Measurements from ENCODE around the gene ITGB8.

ITGB8 gene

GRCh38 chr7:20430664-20431063, 100.0 kb downstream of the ITGB8 start:
- Histone ChIP-seq H3K36me3 (ENCODE audit: control insufficient read depth, insufficient read depth, low read length) (no peaks in the 10 kb centered on the region), H3K4me3 (ENCODE audit: extremely low read depth, insufficient read depth, low read length, poor library complexity, severe bottlenecking) (no peak overlapping the region), H3K4me1 (ENCODE audit: control insufficient read depth, insufficient read depth, low read length, poor library complexity, severe bottlenecking) (no peaks in the 10 kb centered on the region), H3K27ac (ENCODE audit: low read depth, low read length, severe bottlenecking) (no peak overlapping the region), H3K9me3 (ENCODE audit: control insufficient read depth, low read length) (no peaks in the 10 kb centered on the region)
- 60 to 71% methylated on average over 1 of the region's 3 CpGs for WGBS, 2 experiments (ENCODE audit: insufficient coverage in 2 of 2)

DNA sequence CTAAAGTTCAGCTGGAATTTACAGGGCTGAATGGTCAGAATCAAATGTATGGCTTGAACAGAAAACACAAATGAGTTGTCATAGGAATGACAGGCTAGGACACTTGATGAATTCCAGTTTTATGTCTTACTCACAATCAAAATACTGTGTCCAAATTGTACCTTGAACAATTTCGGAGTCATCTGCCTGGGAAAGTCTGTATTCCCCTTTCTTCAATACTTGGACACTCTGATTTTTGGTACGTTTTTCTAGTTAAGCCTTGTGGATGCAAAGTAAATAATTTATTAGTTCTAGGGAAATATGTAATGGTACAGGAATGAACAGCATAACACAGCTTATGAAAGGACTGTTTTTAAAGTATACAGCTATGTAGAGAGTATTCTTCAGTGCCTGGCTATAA, 100.4 kb downstream of the ITGB8 start:
- Histone ChIP-seq H3K4me3 (ENCODE audit: extremely low read depth, insufficient read depth, low read length, poor library complexity, severe bottlenecking) (no peak overlapping the region), H3K36me3 (ENCODE audit: control insufficient read depth, insufficient read depth, low read length) (no peaks in the 10 kb centered on the region), H3K9me3 (ENCODE audit: control insufficient read depth, low read length) (no peaks in the 10 kb centered on the region), H3K27ac (ENCODE audit: low read depth, low read length, severe bottlenecking) (no peak overlapping the region), H3K4me1 (ENCODE audit: control insufficient read depth, insufficient read depth, low read length, poor library complexity, severe bottlenecking) (no peaks in the 10 kb centered on the region)
- WGBS, 2 experiments (ENCODE audit: insufficient coverage in 2 of 2): 71% methylated on average over 1 of the region's 2 CpGs; no CpG with 5 or more reads in 1 of the 2 experiments

GRCh38 chr7:20432071-20432470, 101.4 kb downstream of the ITGB8 start:
- 79 to 93% methylated on average over 3 to 4 of the region's 4 CpGs for WGBS, 2 experiments (ENCODE audit: insufficient coverage in 2 of 2)
- H3K4me1 ChIP-seq (ENCODE audit: control insufficient read depth, insufficient read depth, low read length, poor library complexity, severe bottlenecking): no peaks in the 10 kb centered on the region
- H3K36me3 ChIP-seq (ENCODE audit: control insufficient read depth, insufficient read depth, low read length): no peaks in the 10 kb centered on the region
- no peak overlapping the region for H3K4me3 ChIP-seq (ENCODE audit: extremely low read depth, insufficient read depth, low read length, poor library complexity, severe bottlenecking)
- H3K9me3 ChIP-seq (ENCODE audit: control insufficient read depth, low read length): no peaks in the 10 kb centered on the region
- H3K27ac ChIP-seq (ENCODE audit: low read depth, low read length, severe bottlenecking): no peak overlapping the region

DNA sequence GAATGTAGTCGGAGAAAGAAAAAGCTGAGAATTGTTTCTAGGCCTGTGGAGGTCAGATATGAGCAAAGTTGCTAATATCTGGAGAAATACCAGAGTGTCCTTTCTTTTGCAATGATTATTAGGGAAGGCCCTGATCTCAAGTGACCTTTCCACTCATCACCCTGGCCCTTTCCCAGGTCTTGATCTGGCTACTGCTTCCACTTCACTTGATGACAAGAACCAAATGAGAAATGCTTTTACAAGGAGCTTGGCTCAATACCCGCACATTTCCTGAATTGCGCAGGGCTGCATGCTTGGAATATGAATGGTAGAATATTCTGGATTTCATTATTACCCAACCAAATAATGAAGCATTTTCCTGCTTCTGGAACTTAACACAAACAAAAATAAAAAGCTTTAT, 104.6 kb downstream of the ITGB8 start:
- Histone ChIP-seq H3K4me3 (ENCODE audit: extremely low read depth, insufficient read depth, low read length, poor library complexity, severe bottlenecking) (no peak overlapping the region), H3K27ac (ENCODE audit: low read depth, low read length, severe bottlenecking) (no peak overlapping the region), H3K9me3 (ENCODE audit: control insufficient read depth, low read length) (no peaks in the 10 kb centered on the region), H3K4me1 (ENCODE audit: control insufficient read depth, insufficient read depth, low read length, poor library complexity, severe bottlenecking) (no peaks in the 10 kb centered on the region), H3K36me3 (ENCODE audit: control insufficient read depth, insufficient read depth, low read length) (no peaks in the 10 kb centered on the region)
- 80 to 83% methylated on average over 1 of the region's 3 CpGs for WGBS, 2 experiments (ENCODE audit: insufficient coverage in 2 of 2)

DNA sequence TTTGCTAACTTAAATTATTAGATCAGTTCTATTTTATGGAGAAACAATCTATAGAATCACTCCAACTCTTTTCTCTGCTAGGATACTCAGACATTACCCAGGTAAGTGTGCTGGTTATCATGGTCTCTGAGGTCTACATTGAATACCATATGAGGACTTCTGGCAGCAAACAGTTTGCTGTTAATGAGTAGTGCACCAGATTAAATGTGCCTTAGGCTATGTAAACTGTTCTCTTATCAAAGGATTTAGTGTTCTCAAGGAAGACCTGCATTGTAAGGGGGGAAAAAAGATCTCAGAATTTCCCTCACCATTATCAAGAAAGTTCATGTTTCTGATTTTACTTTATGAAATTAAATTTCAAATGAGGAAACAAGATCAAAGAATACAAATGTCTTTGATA, 107.5 kb downstream of the ITGB8 start:
- H3K4me3 ChIP-seq (ENCODE audit: extremely low read depth, insufficient read depth, low read length, poor library complexity, severe bottlenecking): no peak overlapping the region
- H3K9me3 ChIP-seq (ENCODE audit: control insufficient read depth, low read length): no peaks in the 10 kb centered on the region
- no peak overlapping the region for H3K27ac ChIP-seq (ENCODE audit: low read depth, low read length, severe bottlenecking)
- H3K36me3 ChIP-seq (ENCODE audit: control insufficient read depth, insufficient read depth, low read length): no peaks in the 10 kb centered on the region
- H3K4me1 ChIP-seq (ENCODE audit: control insufficient read depth, insufficient read depth, low read length, poor library complexity, severe bottlenecking): no peaks in the 10 kb centered on the region

DNA sequence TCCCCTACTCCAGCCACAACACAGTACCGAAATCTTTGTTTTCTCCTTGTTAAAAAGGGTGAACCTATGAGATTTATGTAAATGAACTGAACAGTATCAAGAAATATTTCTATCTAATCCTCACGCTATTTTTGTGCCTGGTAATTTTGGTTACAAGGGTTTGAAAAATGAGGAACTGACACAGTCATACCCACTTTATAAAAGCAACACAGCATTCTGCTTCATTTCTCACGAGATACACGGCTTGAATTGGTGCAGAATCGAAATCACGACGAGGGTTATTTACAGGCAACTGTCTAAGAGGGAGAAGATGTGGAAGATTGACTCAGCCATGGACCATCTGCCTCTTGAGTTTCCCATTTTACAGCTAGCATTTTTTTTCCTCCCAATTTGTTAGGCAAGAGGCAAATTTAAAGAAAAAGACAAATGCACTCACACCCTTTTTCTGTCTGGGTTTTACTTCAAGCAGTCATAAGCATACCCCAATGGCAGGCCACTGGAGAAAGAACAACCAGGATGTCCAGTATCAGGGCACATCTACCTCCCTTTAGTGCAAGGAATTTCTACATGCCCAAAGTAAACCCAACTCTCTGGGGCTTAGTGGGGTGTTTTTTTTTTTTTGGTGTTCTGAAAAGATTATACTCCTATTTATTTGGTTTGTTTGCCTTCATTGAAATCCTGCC, 108.1 kb downstream of the ITGB8 start:
- no peak overlapping the region for H3K4me3 ChIP-seq (ENCODE audit: extremely low read depth, insufficient read depth, low read length, poor library complexity, severe bottlenecking)
- H3K36me3 ChIP-seq (ENCODE audit: control insufficient read depth, insufficient read depth, low read length): no peaks in the 10 kb centered on the region
- no CpG with 5 or more reads among the region's 7 CpGs for WGBS, 2 experiments (ENCODE audit: insufficient coverage in 2 of 2)

DNA sequence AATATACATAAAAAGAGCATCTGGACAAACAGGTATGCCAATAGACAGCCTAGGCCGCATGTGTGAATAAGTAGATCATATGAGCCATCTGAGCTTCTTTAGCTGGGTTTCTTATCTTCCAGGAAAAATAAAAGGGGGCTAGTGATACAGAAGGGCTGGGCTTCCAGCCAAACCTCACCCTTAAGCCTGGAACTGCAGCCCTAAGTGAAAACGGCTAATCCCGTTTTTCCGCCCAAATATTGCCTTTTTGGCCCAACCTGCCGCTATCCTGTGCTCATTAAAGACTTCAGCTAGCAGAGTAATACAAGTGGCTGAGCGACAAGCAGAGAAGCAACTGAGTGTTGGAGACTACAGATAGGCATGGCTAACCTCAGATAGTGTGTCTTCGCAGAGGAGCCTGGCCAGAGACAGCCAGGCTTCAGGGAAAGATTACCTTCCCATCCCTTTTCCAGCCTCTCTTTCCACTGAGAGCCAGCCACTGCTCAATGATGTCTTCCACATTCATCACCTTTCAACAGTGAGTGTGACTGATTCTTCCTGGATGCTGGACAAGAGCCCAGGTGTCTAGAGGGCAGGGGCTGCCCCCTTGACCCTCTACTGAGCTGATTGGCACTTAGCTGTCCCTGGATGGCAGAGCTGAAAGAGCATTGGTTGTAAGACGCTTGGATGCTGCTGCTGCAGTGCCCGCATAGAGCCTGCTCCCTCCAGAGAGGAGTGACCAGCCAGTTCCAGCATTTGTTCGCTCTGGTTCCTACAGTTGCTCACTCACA, 108.9 kb downstream of the ITGB8 start:
- H3K27ac ChIP-seq (ENCODE audit: low read depth, low read length, severe bottlenecking): no peak overlapping the region
- H3K4me3 ChIP-seq (ENCODE audit: extremely low read depth, insufficient read depth, low read length, poor library complexity, severe bottlenecking): no peak overlapping the region
- no peaks in the 10 kb centered on the region for H3K4me1 ChIP-seq (ENCODE audit: control insufficient read depth, insufficient read depth, low read length, poor library complexity, severe bottlenecking)
- H3K36me3 ChIP-seq (ENCODE audit: control insufficient read depth, insufficient read depth, low read length): no peaks in the 10 kb centered on the region
- H3K9me3 ChIP-seq (ENCODE audit: control insufficient read depth, low read length): peaks cover 3% of the 10 kb centered on the region
- 93 to 94% methylated on average over 8 to 9 of the region's 10 CpGs for whole genome bisulfite sequencing, 2 experiments (ENCODE audit: insufficient coverage in 2 of 2)

More for the DNA sequence above, 108.1 kb downstream of the ITGB8 start:
- no peaks in the 10 kb centered on the region for H3K9me3 ChIP-seq (ENCODE audit: control insufficient read depth, low read length)
- H3K4me1 ChIP-seq (ENCODE audit: control insufficient read depth, insufficient read depth, low read length, poor library complexity, severe bottlenecking): no peaks in the 10 kb centered on the region
- H3K27ac ChIP-seq (ENCODE audit: low read depth, low read length, severe bottlenecking): no peak overlapping the region

DNA sequence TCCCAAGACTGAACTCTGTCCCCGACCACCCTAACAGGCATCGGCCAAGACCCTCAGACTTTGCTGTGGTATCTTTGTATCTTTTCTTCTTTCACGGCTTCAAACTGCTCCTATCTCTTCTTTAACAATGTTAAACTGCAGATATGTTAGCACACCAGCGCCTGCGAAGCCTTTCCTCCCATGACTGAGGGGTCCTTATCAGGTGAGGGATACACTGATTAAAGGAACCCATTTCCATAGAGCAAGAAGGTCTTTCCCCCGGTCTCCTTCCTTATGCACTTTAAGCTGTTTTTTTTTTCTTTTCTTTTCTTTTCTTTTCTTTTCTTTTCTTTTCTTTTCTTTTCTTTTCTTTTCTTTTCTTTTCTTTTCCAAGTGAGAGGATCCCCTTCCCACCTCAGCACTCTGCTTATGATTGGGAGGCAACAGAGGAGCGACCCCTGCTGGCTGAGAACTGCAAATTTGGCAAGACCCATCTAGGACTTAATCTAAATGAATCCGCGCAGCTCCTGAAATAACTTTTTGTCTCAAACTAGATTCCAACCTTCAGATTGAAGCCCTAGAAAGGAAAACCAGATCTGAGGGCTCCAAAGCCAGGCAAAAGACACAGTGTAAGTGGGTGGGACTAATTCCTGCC, 109.9 kb downstream of the ITGB8 start:
- Histone ChIP-seq H3K4me1 (ENCODE audit: control insufficient read depth, insufficient read depth, low read length, poor library complexity, severe bottlenecking) (no peaks in the 10 kb centered on the region), H3K36me3 (ENCODE audit: control insufficient read depth, insufficient read depth, low read length) (no peaks in the 10 kb centered on the region), H3K27ac (ENCODE audit: low read depth, low read length, severe bottlenecking) (no peak overlapping the region), H3K9me3 (ENCODE audit: control insufficient read depth, low read length) (peaks cover 5% of the 10 kb centered on the region), H3K4me3 (ENCODE audit: extremely low read depth, insufficient read depth, low read length, poor library complexity, severe bottlenecking) (no peak overlapping the region)
- 72 to 80% methylated on average over 5 to 8 of the region's 9 CpGs for WGBS, 2 experiments (ENCODE audit: insufficient coverage in 2 of 2)

GRCh38 chr7:20441346-20441745, 110.6 kb downstream of the ITGB8 start:
- Histone ChIP-seq H3K9me3 (ENCODE audit: control insufficient read depth, low read length) (peaks cover 5% of the 10 kb centered on the region), H3K4me1 (ENCODE audit: control insufficient read depth, insufficient read depth, low read length, poor library complexity, severe bottlenecking) (no peaks in the 10 kb centered on the region), H3K27ac (ENCODE audit: low read depth, low read length, severe bottlenecking) (no peak overlapping the region), H3K4me3 (ENCODE audit: extremely low read depth, insufficient read depth, low read length, poor library complexity, severe bottlenecking) (no peak overlapping the region), H3K36me3 (ENCODE audit: control insufficient read depth, insufficient read depth, low read length) (no peaks in the 10 kb centered on the region)
- WGBS, 2 experiments (ENCODE audit: insufficient coverage in 2 of 2): 100% methylated on average over 1 of the region's 4 CpGs

DNA sequence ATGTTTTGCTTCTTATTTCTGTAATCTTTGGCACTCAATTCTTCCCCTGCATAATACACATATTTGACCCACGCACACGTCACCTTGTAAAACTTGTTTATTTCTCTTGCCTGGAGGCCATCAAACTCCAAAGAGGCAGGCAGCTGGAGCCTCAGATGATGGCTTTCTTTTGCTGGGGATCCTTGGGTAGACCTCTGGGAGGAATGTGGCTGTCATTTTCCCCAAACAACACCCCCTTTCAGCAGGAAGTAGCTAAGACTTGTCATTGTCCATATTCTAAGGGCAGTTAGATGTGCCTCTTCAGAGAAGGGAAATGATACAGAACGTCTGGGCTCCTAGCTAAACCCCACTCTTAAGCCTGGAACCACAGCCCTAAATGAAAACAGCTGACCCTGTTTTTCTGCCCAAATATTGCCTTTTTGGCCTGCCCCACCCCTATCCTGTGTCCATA, 111.3 kb downstream of the ITGB8 start:
- 67 to 86% methylated on average over 1 of the region's 3 CpGs for whole genome bisulfite sequencing, 2 experiments (ENCODE audit: insufficient coverage in 2 of 2)
- no peaks in the 10 kb centered on the region for H3K36me3 ChIP-seq (ENCODE audit: control insufficient read depth, insufficient read depth, low read length)
- H3K4me3 ChIP-seq (ENCODE audit: extremely low read depth, insufficient read depth, low read length, poor library complexity, severe bottlenecking): no peak overlapping the region
- H3K27ac ChIP-seq (ENCODE audit: low read depth, low read length, severe bottlenecking): no peak overlapping the region
- peaks cover 5% of the 10 kb centered on the region for H3K9me3 ChIP-seq (ENCODE audit: control insufficient read depth, low read length)
- H3K4me1 ChIP-seq (ENCODE audit: control insufficient read depth, insufficient read depth, low read length, poor library complexity, severe bottlenecking): no peaks in the 10 kb centered on the region

DNA sequence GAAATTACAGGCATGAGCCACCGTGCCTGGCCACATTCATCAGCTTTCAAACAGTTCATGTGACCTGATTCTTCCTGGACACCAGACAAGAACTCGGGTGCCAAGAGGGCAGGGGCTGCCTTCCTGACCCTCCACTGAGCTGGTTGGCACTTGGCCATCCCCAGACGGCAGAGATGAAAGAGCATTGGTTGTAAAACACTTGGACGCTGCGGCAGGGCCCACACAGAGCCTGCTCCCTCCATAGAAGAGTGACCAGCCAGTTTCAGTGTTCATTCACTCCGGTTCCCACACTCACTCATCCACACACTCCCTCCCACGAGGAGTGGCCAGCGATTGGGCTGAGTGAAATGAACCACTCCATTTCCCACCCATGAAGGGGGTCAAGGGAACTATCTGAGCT, 112.3 kb downstream of the ITGB8 start:
- Histone ChIP-seq H3K27ac (ENCODE audit: low read depth, low read length, severe bottlenecking) (no peak overlapping the region), H3K36me3 (ENCODE audit: control insufficient read depth, insufficient read depth, low read length) (no peaks in the 10 kb centered on the region), H3K4me3 (ENCODE audit: extremely low read depth, insufficient read depth, low read length, poor library complexity, severe bottlenecking) (no peak overlapping the region), H3K9me3 (ENCODE audit: control insufficient read depth, low read length) (peaks cover 5% of the 10 kb centered on the region), H3K4me1 (ENCODE audit: control insufficient read depth, insufficient read depth, low read length, poor library complexity, severe bottlenecking) (no peaks in the 10 kb centered on the region)
- 88 to 96% methylated on average over 3 to 6 of the region's 8 CpGs for WGBS, 2 experiments (ENCODE audit: insufficient coverage in 2 of 2)

All from mesodermal cell (in vitro differentiated cells).